Right lobe of liver (tissue), 6 donors: Measurements from ENCODE around the gene CDH23. TPM values are rescaled to one million over a fixed set of nuclear protein-coding genes. Genes with fewer than 3 reads are reported as not detected.

Experiments
- ATAC-seq, 4 donors: fragments of 200-7000 bp; cut with Tn5 transposase; one replicate each; pipeline ENCODE4 v1.9.1; 2020; ENCODE audit warnings: mild to moderate bottlenecking in 4 of 4, moderate library complexity in 4 of 4
- DNase-seq, 3 donors: peaks; one replicate each; pipeline ENCODE4 v3.0.0-alpha.2; 2020
- H3K27ac ChIP-seq, 3 donors: fragments of 200-600 bp; one replicate each; pipeline ENCODE4 v1.8.0; 2022
- H3K27me3 ChIP-seq, 2 donors: fragments of 200-600 bp; one replicate each; pipeline ENCODE4 v1.8.0; 2022
- H3K36me3 ChIP-seq, 4 donors: fragments of 200-600 bp; sonication (generic) in 1 of 4; one replicate each; pipeline versions ENCODE4 v1.5.1 to v1.8.0; 2017 to 2022; ENCODE audit warnings: control low read depth in 1 of 4
- H3K4me1 ChIP-seq, 4 donors: fragments of 200-600 bp; sonication (generic) in 1 of 4; one replicate each; pipeline versions ENCODE4 v1.5.1 to v1.8.0; 2017 to 2022; ENCODE audit warnings: control low read depth in 1 of 4
- H3K4me3 ChIP-seq, 3 donors: fragments of 200-600 bp; one replicate each; pipeline ENCODE4 v1.8.0; 2022
- H3K9me3 ChIP-seq, 4 donors: fragments of 200-600 bp; sonication (generic) in 1 of 4; one replicate each; pipeline versions ENCODE4 v1.5.1 to v1.8.0; 2017 to 2022; ENCODE audit warnings: control low read depth in 1 of 4
- POLR2A ChIP-seq: fragments of 450-650 bp; IDR thresholded peaks from one replicate; pipeline ENCODE4 v1.6.1; 2017; ENCODE audit warnings: antibody characterized with exemption, mild to moderate bottlenecking
- WGBS: methylation state at CpG from one replicate; pipeline ENCODE4 v1.1.6; 2018; ENCODE audit warnings: low coverage, low lambda C conversion rate; ENCODE audit not compliant: insufficient coverage; ENCODE audit errors: missing lambda C conversion rate; 5-methylcytosine and 5-hydroxymethylcytosine counted together
- intact Hi-C, 2 donors: fragments of 100-400 bp; cut with DNase I; formaldehyde crosslinking; loops; one replicate each; pipeline versions ENCODE4 v1.11.2 to v1.14.1; 2022
- total RNA-seq, 6 experiments: library from RNA; depleted of rRNA in 2 of 6; stranded (reverse); fragments of >200 nt in 2 of 6; fragmentation: NEBNext Ultra II Directional in 3 of 6; extraction: Animal tissue kit (Norgen Biotek cat#: 25700) in 3 of 6; gene quantifications; one replicate each; pipeline versions ENCODE4 v1.1.0 to v1.2.4, GENCODE V29; 2016 to 2023
- TF ChIP-seq, protein P1 (sequence below), 4 donors: fragments of 200-600 bp in 3 of 4; fragments of 450-650 bp in 1 of 4; IDR thresholded peaks; one replicate each; pipeline versions ENCODE4 v1.5.1 to v1.8.0; 2016 to 2022; ENCODE audit warnings: antibody characterized with exemption in 4 of 4, mild to moderate bottlenecking in 2 of 4
- donor health status: DM: no; HTN: yes; CAD: no.
- donor health status: DM: no; HTN: no; CAD: no.
- donor health status: DM: no; HTN: no; CAD: no.
- donor health status: DM: no; HTN: yes; CAD: no.
- donor health status: DM: no; HTN: yes; CAD: no.

The CDH23 gene
- total RNA-seq, 6 experiments from 2014 or later, result 3.3 to 19.7 (median 6.3) TPM

DNA sequence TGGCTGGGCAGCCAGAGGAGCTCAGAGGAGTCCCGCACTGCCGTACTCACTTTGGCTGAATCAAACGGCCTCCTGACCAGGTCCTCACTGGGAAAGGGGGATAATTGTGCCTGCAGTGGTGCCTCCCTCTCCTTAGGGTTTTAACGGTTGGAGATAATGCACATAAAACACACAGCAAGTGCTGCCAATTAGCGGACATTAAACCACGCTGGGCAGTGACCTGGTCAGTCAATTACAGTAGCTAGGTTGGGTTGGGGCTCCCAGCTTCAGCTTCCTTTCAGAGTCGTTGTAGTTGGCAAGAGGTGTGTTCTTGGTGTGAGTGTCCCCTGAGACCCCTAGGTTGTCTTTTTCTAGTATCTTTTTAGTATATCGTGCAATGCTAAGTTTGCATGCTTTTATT is 176.2 kb downstream of the CDH23 start:
- intact Hi-C loops, result loop anchor here (5.0 kb wide), 4 partner anchors 34 to 256 kb away; partner anchors contain the start of genes CDH23 (in 1 of the 2) and SLC29A3 (in 1 of the 2)
- ATAC-seq, result no peak
- DNase-seq, result no peak
- Histone ChIP-seq H3K4me1 (peaks cover 0 to 10% (median 4%) of the 10 kb centered on the region in 4 donors), H3K9me3 (no peaks in the 10 kb centered on the region), H3K36me3 (no peaks in the 10 kb centered on the region), H3K27me3 (no peaks in the 10 kb centered on the region), H3K4me3 (no peak overlapping the region), H3K27ac (no peak overlapping the region)
- WGBS, result 87% methylated on average over 3 of the region's 8 CpGs
- TF ChIP-seq, protein P1, sequence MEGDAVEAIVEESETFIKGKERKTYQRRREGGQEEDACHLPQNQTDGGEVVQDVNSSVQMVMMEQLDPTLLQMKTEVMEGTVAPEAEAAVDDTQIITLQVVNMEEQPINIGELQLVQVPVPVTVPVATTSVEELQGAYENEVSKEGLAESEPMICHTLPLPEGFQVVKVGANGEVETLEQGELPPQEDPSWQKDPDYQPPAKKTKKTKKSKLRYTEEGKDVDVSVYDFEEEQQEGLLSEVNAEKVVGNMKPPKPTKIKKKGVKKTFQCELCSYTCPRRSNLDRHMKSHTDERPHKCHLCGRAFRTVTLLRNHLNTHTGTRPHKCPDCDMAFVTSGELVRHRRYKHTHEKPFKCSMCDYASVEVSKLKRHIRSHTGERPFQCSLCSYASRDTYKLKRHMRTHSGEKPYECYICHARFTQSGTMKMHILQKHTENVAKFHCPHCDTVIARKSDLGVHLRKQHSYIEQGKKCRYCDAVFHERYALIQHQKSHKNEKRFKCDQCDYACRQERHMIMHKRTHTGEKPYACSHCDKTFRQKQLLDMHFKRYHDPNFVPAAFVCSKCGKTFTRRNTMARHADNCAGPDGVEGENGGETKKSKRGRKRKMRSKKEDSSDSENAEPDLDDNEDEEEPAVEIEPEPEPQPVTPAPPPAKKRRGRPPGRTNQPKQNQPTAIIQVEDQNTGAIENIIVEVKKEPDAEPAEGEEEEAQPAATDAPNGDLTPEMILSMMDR (IDR thresholded peaks at IDR 0.05), result no peak
- no peak for TF ChIP-seq POLR2A

DNA sequence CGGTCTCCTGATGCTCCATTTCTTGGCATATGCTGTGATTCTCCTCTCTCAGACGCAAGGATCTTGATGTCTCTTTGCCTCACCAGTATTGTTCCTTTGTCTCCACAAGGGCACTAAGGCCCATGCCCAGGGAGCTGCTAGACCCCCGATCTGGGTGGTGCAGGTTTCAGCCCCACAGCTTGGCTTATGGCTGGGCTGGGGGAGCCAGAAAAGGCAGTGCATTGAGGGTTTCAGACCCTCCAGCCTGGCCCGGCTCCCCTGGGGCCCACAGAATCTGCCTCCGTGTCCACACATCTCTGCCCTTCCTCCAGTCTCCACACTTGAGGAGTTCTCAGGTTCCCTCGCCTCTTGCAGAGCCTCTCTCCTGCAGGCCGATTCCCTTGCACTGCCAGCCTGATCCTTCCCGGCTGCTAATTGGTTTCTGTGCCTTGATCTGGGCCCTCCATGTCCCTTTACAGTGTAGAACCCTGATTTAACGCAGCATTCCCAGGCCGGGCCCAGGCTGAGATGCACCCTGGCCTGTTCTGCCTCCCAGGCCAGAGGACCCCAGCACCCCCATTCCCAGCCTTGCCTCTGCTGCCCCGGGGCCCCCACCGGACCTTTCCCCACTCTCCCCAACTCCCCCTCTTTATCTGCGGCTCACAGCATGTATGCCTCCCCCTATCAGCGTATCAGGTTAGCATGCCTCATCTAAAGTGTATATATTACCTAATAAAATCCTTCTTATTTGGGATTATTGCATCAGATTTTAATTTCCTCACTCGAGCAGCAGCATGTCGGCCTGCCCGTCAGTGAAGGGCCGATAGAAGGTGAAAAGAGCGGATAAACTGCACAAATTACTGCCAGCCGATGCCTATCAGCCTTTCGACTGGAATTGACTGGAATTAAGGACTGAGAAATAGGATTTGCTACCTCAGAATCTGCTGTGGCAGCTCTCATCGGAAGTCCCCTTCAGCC is 177.1 kb downstream of the CDH23 start:
- no peak overlapping the region for H3K4me3 ChIP-seq
- no peak overlapping the region for H3K27ac ChIP-seq
- H3K36me3 ChIP-seq, result no peaks in the 10 kb centered on the region
- peaks cover 0 to 10% (median 4%) of the 10 kb centered on the region in 4 donors for H3K4me1 ChIP-seq
- no peak for DNase-seq
- H3K9me3 ChIP-seq, result no peaks in the 10 kb centered on the region
- no peaks in the 10 kb centered on the region for H3K27me3 ChIP-seq
- no peak for ATAC-seq
- WGBS, result 80% methylated on average over 16 of the region's 22 CpGs
- no peak for TF ChIP-seq POLR2A
- TF ChIP-seq, protein P1 (IDR thresholded peaks at IDR 0.05), result no peak
- intact Hi-C loops, result loop anchor here (5.0 kb wide), 4 partner anchors 33 to 257 kb away; partner anchors contain the start of genes CDH23 (in 1 of the 2) and SLC29A3 (in 1 of the 2)

DNA sequence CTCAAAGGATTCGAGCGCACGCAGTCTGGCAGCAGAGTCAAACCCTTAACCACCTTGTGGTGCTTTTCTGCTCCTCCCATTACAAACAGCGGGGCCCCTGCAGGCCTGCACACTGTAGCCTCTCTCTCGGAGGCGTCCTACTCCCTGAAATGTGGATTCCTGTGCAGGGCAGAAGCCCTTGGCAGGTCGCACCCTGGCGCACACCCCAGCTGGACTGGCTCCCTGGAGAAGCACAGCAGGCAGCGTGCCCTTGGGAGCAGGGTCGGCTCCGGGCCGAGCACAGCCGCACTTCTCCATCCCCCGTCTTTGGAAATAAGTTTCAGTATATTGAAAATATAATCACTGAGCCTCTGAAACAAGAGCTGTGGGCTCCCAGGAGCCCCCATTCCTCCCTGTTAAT is 178.7 kb downstream of the CDH23 start:
- 40% methylated on average over 13 of the region's 14 CpGs for WGBS
- Histone ChIP-seq H3K27ac (no peak overlapping the region), H3K4me3 (no peak overlapping the region), H3K27me3 (no peaks in the 10 kb centered on the region), H3K9me3 (no peaks in the 10 kb centered on the region), H3K4me1 (peaks cover 0 to 12% (median 4%) of the 10 kb centered on the region in 4 donors), H3K36me3 (no peaks in the 10 kb centered on the region)
- intact Hi-C loops, result no loop called here
- ATAC-seq (peak; percentile 58 to 92 (median 80)), DNase-seq (peak; percentile 39 to 86 (median 81))
- TF ChIP-seq, protein P1 (IDR thresholded peaks at IDR 0.05), result no peak
- no peak for TF ChIP-seq POLR2A

DNA sequence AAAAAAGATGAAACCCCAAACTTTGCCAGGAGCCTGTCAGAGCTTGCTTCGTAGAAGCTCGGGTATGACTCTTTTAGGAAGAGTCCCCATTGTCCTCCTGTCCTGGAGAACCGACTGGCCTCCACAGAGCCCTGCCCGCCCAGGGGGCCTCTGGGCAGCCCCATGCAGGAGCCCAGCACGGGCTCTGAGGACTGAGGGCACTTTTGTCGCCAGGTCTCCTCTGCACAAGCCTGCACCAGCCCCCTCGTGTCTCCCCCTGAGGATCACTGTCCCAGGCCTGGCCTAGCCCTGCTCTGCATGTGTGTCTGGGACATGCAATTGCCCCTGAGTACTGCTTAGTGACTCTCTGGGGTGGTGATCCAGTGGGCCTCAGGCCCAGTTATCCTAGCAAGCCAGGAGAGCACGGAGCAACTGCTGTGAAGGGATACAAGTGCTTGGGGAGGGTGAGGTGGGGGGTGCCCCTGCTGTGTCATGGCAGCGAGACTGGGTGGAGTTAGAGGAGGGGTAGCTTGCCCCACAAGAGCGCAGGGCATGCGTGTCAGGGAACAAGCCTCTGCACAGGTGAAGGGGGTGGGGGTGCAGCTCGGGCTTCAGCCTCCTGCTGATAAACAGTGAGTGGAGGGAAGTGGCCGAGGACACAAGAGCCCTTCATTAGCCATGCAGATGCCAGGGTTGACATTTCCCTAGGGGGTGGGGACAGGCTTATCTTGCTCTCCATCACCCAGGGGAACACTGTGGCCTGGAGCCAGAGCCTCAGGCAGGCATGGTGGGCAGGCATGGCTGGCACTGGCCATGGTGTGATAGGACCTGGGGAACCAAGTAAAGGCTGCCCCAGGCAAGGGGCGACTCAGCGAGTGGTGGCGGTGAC is 179.4 kb downstream of the CDH23 start:
- TF ChIP-seq, protein P1 (IDR thresholded peaks at IDR 0.05), result no peak
- peak in 1 of 3 donors; percentile 5 for DNase-seq
- intact Hi-C loops, result no loop called here
- H3K4me3 ChIP-seq, result no peak overlapping the region
- 78% methylated on average over 5 of the region's 16 CpGs for WGBS
- H3K4me1 ChIP-seq, result peaks cover 0 to 18% (median 4%) of the 10 kb centered on the region in 4 donors
- no peaks in the 10 kb centered on the region for H3K36me3 ChIP-seq
- H3K27ac ChIP-seq, result no peak overlapping the region
- no peaks in the 10 kb centered on the region for H3K27me3 ChIP-seq
- no peak for ATAC-seq
- no peaks in the 10 kb centered on the region for H3K9me3 ChIP-seq
